Ovary (tissue), 1 donor: ENCODE measurements around the gene MAFG.

Experiments
- EP300 ChIP-seq: sonication (generic); formaldehyde crosslinking; IDR thresholded peaks from one replicate; pipeline ENCODE4 v1.6.1; 2017; ENCODE audit warnings: antibody characterized with exemption
- POLR2A ChIP-seq: fragments of 450-650 bp; IDR thresholded peaks from one replicate; pipeline ENCODE4 v1.6.1; 2017; ENCODE audit warnings: antibody characterized with exemption, mild to moderate bottlenecking, moderate library complexity

DNA sequence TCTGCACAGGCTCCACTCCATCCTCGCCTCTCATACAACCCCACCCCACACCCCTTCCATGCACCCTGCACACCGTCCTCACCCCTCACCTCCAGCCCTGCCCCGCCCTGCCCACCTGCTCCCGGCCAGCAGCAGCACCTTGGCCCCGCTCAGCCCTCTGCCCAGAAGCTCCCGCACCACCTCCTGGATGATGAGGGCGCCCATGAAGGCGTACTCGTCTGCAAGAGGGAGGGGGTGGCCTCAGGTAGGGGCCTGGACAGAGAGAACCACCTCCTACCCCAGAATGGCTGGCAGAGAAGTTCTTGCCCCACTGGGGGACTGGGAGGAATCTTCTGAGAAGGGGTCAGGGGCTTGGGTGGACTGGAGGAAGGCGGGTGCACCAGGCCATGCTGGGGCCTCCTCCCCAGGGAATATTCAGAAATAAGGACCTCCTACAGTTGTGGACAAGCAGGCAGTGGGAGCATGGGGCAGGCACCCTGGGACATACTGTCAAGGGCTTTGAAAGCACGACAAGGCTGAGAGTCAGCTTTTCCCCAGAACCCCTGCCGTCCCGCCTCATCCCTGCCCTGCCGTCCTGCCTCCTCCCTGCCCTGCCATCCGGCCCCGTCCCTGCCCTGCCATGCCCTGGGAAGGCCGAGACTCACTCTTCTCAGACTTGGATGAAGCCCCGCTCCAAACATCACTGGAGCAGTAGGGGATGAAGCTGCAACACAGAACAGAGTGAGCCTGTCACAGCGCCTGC, 30.3 kb upstream of the MAFG start:
- TF ChIP-seq EP300 (no peak), POLR2A (no peak)
